GM18870 (cell line): Measurements from ENCODE around the gene RALGPS1.

Source experiments
- ATAC-seq: cut with Tn5 transposase; IDR thresholded peaks from one replicate; pipeline ENCODE4 v1.9.1; 2021; ENCODE audit warnings: moderate library complexity; ENCODE audit not compliant: unreplicated experiment

Gene RALGPS1

DNA sequence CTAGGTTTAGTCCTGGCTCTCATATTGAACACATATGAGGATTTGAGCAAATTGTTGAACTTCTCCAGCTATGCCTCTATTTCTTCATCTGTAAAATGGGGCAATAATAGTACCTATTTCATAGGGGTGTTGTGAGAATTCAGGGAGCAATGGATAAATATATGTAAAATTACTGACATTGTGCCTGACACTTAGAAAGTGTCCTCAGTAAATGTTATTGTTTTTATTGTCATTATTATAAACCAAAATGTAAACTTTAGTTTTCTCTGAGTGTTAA lies 106.2 kb downstream of the RALGPS1 start:
- no peak for ATAC-seq

DNA sequence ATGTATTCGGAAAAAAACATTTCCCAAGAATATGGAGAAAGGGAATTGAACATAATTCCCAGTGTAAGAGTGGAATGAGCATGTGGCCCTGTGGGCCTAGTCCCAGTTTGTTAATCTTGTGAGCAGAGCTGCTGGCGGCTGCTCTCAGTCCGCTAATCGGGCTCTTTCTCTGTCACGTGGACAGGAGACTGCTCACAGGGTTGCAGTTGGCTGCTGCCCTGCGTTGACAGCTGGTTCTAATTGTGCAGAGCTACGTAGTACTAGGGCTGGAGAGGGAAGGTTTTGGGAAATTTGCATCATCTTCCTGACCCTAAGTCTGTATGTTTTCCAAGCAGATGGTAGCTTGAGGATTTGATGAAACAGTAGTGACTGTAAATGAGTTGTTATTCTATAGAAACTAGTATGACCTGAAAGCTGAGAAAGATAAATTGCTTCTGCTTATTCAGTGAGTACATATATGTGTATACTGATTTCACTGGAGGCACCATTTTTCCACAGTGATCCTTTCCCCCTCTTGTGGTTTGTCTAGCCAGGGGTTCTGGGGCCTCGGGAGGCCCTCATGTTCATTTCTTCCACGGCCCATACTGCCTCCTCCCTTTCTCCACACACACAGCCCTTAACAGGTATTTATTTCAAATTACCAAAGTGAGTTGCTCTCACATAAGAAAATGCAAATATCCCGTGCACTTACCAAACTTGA lies 107.2 kb downstream of the RALGPS1 start:
- ATAC-seq: no peak

GRCh38 chr9:127022913-127023660 lies 108.5 kb downstream of the RALGPS1 start:
- ATAC-seq: no peak

DNA sequence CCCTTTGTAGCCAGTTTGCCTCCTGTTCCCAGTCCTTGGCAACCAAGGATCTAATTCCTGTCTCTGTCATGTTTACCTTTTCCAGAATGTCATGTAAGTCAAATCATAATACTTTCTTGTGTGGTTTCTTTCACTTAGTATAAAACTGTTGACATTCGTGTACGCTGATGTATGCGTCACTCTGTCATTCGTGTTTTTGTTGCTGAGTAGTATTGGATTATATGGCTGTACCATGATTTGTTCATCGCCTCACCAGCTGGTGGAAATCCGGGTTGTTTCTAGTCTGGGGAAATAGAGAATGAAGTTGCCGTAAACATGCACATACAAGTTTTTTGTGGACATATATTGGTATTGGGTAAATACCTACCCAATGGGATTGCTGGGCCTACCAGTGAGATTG lies 110.5 kb downstream of the RALGPS1 start:
- no peak for ATAC-seq

- ATAC-seq: no peak
Measured at GRCh38 chr9:127027694-127028093, 113.1 kb downstream of the RALGPS1 start.

GRCh38 chr9:127029548-127029947 lies 115.0 kb downstream of the RALGPS1 start:
- no peak for ATAC-seq

GRCh38 chr9:127030814-127031740 lies 116.5 kb downstream of the RALGPS1 start:
- no peak for ATAC-seq

GRCh38 chr9:127032256-127032655 lies 117.7 kb downstream of the RALGPS1 start:
- ATAC-seq: no peak

GRCh38 chr9:127033061-127033460 lies 118.5 kb downstream of the RALGPS1 start:
- ATAC-seq: no peak

GRCh38 chr9:127033789-127034188 lies 119.2 kb downstream of the RALGPS1 start:
- ATAC-seq: no peak

DNA sequence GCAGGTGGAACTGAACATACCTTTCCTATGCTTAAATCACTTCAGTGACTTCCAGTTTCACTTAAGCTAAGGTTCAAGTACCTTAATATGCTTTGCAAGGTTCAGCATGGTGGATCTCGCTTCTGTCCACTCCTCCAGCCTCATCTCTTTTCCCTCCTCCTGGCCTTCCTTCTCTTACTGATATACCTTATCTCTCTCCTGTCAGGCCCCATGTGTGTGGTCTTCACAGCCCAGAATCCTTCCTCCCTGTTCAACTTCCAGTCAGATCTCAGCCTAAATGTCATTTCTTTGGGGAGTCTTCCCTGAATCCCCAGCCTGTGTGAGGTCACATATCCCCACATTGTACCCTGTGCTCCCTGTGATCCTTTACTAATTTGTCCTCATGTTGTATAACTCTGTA lies 120.1 kb downstream of the RALGPS1 start:
- no peak for ATAC-seq

- no peak for ATAC-seq
Measured at GRCh38 chr9:127035423-127035822, 120.8 kb downstream of the RALGPS1 start.

DNA sequence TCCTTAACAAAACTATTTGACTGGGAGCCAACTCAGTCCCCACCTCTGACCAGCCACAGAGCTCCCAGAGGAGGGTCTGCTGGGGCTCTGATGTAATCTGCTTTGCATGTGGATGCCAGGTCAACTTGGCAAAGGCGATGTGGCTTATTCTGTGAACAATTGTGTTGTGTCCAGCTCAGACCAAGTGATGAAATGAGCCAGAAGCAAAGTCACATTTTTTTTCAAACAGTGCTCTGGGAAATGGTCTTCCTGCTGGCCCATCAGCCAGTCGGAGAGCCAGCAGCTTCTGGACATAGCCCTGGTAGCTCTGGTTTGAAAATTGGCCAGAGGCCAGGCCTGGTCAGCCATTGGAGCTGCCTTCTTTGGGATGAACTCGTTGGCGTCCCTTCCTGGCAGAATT lies 121.4 kb downstream of the RALGPS1 start:
- ATAC-seq: no peak

GRCh38 chr9:127036437-127036836 lies 121.9 kb downstream of the RALGPS1 start:
- no peak for ATAC-seq

GRCh38 chr9:127038531-127038930 lies 123.9 kb downstream of the RALGPS1 start:
- ATAC-seq: no peak

DNA sequence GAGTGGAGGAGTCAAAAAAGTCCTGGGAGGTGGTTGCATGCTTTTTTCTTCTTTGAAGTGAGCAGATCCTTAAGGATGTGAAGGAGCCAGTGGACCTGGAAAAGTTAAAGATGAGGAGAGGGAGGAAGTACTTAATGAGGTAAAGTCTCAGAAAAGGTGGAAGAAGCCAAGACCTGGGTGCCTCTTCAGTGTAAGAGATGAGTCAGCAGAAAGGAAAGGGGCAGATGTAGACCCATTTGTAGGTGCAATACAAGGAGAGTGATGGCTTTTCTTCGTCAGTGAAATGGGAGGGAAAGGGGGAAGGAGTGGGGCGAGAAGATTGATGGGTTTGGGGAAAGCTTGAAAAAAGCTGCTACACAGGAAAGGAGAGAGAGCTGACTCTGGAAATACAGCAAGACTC lies 124.9 kb downstream of the RALGPS1 start:
- no peak for ATAC-seq

- ATAC-seq: no peak
Measured at GRCh38 chr9:127045148-127045547, 130.6 kb downstream of the RALGPS1 start.

DNA sequence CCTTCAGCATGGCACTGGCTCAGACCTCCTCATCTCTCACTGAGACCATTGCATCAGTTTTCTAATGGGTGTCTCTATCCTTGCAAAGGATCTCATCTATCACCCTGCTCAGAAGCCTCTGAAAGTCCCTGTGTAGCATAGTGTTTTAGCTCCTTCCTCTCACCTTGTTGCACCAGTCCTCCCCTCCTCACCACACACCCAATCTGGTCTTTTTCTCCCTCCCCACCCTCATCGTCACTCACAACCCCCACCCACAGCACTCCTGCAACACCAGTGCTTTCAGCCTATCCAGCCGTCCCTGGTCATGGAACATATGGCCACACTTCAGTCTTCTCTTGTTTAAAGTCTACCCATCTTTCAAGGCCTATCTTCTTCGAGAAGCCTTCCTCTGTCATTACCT lies 133.4 kb downstream of the RALGPS1 start:
- no peak for ATAC-seq

GRCh38 chr9:127049044-127049443 lies 134.5 kb downstream of the RALGPS1 start:
- no peak for ATAC-seq

DNA sequence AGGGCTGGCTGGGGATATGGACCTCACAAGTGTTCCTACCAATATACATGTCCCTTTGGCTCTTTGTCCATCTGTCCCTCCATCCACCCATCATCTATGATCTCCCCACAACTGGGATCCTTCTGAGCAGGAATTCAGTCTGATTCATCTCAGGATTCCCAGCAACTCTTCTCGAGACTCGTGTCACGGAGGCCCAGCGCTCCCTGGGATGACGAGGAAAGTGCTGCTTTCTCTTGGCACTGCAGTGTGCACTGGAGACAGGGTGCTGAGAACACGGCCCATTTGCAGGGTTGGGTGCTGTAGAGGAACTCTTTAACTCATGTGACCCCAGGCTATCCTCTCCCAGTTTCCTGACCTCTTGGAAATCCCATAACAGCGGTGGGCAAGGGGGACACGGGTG lies 135.0 kb downstream of the RALGPS1 start:
- ATAC-seq: no peak

DNA sequence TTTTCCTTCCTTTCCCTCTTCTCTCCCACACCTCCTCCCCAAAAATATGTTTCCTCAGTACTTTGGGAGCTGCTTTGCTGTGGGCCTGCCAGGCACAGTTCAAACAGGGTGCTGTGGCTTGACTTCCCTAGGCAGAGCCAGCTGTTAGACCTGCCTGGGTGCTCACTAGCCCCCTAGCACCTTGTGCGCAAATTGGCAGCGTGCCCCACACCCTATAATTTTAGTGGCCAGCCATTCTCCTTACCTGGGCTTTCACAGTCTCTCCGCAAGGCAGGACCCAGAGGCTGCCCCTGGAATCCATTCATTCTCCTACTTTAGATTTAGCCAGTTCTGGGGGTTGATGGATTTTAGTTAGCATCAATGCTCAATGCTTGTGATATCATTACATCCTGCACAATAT lies 135.6 kb downstream of the RALGPS1 start:
- no peak for ATAC-seq

- no peak for ATAC-seq
Measured at GRCh38 chr9:127050591-127051001, 136.0 kb downstream of the RALGPS1 start.
